ENCODE data around the gene MRPS9. TPM values are rescaled to one million over a fixed set of nuclear protein-coding genes. Genes with fewer than 3 reads are reported as not detected.

Gene MRPS9
- total RNA-seq, 6 experiments from 2014 or later, result 12.1 to 19.3 (median 14.5) TPM

DNA sequence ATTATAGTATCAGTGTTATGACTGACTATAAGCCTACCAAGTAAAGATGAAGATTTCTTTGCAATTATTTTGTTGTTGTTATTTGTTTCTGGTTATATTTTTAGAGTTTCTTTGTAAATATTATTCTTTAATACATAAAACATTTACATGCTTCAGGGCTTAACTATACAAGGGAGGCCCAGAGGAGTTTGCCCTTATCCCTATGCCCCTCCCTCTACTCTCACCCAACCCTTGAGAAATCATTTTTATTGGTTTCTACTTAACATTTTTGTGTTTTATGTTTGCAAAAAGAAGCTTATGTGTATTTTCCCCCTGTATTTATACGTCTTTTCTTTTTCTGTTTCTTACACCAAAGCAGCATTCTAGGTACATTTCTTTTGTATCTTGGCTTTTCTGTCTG lies 30.5 kb downstream of the MRPS9 start:
- Histone ChIP-seq H3K4me1 (no peaks in the 10 kb centered on the region), H3K9me3 (no peaks in the 10 kb centered on the region), H3K27me3 (no peaks in the 10 kb centered on the region), H3K36me3 (no peaks in the 10 kb centered on the region), H3K4me3 (no peak overlapping the region), H3K27ac (no peak overlapping the region)
- DNase-seq, result no peak
- intact Hi-C loops (cut with DNase I), result no loop called here
- 75% methylated on average over 1 of the region's 1 CpG for WGBS (ENCODE audit: insufficient coverage, low coverage, low lambda C conversion rate, missing lambda C conversion rate)
- ATAC-seq, result no peak
- TF ChIP-seq, protein P1, sequence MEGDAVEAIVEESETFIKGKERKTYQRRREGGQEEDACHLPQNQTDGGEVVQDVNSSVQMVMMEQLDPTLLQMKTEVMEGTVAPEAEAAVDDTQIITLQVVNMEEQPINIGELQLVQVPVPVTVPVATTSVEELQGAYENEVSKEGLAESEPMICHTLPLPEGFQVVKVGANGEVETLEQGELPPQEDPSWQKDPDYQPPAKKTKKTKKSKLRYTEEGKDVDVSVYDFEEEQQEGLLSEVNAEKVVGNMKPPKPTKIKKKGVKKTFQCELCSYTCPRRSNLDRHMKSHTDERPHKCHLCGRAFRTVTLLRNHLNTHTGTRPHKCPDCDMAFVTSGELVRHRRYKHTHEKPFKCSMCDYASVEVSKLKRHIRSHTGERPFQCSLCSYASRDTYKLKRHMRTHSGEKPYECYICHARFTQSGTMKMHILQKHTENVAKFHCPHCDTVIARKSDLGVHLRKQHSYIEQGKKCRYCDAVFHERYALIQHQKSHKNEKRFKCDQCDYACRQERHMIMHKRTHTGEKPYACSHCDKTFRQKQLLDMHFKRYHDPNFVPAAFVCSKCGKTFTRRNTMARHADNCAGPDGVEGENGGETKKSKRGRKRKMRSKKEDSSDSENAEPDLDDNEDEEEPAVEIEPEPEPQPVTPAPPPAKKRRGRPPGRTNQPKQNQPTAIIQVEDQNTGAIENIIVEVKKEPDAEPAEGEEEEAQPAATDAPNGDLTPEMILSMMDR (IDR thresholded peaks at IDR 0.05), result no peak
- no peak for TF ChIP-seq POLR2A (IDR thresholded peaks at IDR 0.05)

DNA sequence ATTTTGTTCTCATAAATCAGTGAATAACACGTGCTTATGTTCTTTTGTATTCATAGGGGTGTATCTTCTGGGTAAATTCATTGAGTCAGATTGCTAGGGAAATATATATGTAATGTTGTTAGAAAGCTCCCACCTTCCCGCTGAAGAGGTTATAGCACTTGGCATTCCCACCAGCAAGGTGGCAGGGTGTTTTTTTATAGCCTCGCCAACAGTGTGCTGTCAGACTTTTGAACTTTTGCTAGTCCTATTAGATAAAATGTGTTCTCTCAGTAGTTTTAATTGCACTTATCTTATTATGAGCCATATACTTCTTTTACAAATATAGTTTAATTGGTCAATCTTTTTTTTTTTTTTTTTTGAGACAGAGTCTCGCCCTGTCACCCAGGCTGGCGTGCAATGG lies 31.0 kb downstream of the MRPS9 start:
- no peak for DNase-seq
- H3K36me3 ChIP-seq, result no peaks in the 10 kb centered on the region

DNA sequence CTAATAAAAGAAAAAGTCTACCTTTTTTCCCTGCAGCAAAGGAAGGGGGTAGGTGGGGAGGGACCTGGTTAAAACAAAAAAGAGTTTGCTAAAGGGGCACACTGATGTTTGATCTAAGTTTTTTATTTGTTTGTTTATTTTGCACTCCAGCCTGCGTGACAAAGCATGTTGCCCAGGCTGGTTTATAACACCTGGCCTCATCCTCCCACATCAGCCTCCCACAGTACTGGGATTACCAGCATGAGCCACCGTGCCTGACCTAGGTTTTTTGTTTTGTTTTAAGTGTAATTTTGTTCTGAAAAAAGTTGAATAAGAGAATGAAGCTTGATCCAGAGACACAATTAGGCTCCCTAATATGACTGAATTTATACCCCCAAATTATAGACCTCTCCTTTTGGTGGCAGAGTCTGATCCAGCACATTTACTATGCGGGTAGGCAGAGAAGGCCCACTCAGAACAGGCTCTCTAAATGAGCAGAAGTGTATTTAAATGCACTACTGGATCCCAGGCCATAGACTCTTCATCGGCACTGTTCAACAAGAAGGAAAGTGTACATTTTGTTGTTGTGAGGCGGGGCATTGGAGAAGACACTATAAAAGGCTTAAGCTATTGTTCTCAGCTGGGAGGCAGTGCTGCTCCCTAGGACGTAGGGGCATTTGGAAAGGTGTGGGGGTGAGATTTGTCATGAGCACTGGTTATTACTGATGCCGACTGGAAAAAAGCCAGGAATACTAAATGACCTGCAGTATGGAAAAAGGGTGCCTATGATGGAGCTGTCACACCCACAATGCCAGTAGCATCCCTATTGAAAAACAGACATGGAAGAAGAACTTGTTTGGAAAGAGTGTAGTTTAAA lies 32.4 kb downstream of the MRPS9 start:
- Histone ChIP-seq H3K36me3 (no peaks in the 10 kb centered on the region), H3K4me1 (no peaks in the 10 kb centered on the region), H3K4me3 (no peak overlapping the region), H3K27ac (no peak overlapping the region), H3K27me3 (no peaks in the 10 kb centered on the region), H3K9me3 (no peaks in the 10 kb centered on the region)
- 86% methylated on average over 7 of the region's 7 CpGs for WGBS (ENCODE audit: insufficient coverage, low coverage, low lambda C conversion rate, missing lambda C conversion rate)
- intact Hi-C loops (cut with DNase I), result no loop called here
- no peak for TF ChIP-seq POLR2A (IDR thresholded peaks at IDR 0.05)
- TF ChIP-seq, protein P1 (IDR thresholded peaks at IDR 0.05), result no peak
- no peak for ATAC-seq
- no peak for DNase-seq

More for the DNA sequence above, 31.0 kb downstream of the MRPS9 start:
- Histone ChIP-seq H3K4me3 (no peak overlapping the region), H3K4me1 (no peaks in the 10 kb centered on the region), H3K27ac (no peak overlapping the region), H3K9me3 (no peaks in the 10 kb centered on the region), H3K27me3 (no peaks in the 10 kb centered on the region)
- 98% methylated on average over 5 of the region's 5 CpGs for WGBS (ENCODE audit: insufficient coverage, low coverage, low lambda C conversion rate, missing lambda C conversion rate)
- ATAC-seq, result no peak
- TF ChIP-seq, protein P1 (IDR thresholded peaks at IDR 0.05), result no peak
- no peak for TF ChIP-seq POLR2A (IDR thresholded peaks at IDR 0.05)
- intact Hi-C loops (cut with DNase I), result no loop called here

DNA sequence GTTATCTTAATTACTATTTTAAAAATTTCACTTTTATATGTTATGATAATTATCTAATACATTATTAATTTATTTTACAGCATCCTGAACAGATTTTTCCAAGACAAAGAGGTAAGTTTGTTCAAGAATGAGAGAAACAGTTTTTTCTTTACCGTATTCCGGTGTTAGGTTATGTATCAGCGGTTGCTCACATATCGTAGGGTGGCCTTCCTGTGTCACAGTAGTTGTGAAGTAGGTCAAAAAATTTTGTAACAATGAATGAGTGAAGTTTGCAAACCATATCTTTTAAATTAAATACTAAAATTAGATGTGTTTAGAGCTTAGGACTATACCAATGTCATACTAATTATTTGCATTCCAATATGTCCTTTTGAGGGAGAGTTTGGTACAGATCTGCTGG lies 33.5 kb downstream of the MRPS9 start:
- H3K27ac ChIP-seq, result no peak overlapping the region
- ATAC-seq (no peak), DNase-seq (no peak)
- no peaks in the 10 kb centered on the region for H3K27me3 ChIP-seq
- H3K4me1 ChIP-seq, result no peaks in the 10 kb centered on the region
- intact Hi-C loops (cut with DNase I), result no loop called here
- TF ChIP-seq POLR2A (IDR thresholded peaks at IDR 0.05), result no peak
- TF ChIP-seq, protein P1 (IDR thresholded peaks at IDR 0.05), result no peak
- no peaks in the 10 kb centered on the region for H3K36me3 ChIP-seq
- H3K9me3 ChIP-seq, result no peaks in the 10 kb centered on the region
- WGBS (ENCODE audit: insufficient coverage, low coverage, low lambda C conversion rate, missing lambda C conversion rate), result 91% methylated on average over 4 of the region's 4 CpGs
- no peak overlapping the region for H3K4me3 ChIP-seq

Measured in right lobe of liver (tissue), 6 donors.